HG03064 (cell line): ENCODE results near the gene ACOT6.
"Not testable (repeated sequence)": the region's sequence is repeated elsewhere in the genome, so short reads cannot be mapped to it uniquely, and the experiment has no call there.

Experiments
- ATAC-seq: cut with Tn5 transposase; IDR thresholded peaks from one replicate; pipeline ENCODE4 v1.9.1; 2021; ENCODE audit warnings: low read depth; ENCODE audit not compliant: unreplicated experiment

The ACOT6 gene

GRCh38 chr14:73640796-73641365 lies 28.6 kb downstream of the ACOT6 start:
- no peak for ATAC-seq

DNA sequence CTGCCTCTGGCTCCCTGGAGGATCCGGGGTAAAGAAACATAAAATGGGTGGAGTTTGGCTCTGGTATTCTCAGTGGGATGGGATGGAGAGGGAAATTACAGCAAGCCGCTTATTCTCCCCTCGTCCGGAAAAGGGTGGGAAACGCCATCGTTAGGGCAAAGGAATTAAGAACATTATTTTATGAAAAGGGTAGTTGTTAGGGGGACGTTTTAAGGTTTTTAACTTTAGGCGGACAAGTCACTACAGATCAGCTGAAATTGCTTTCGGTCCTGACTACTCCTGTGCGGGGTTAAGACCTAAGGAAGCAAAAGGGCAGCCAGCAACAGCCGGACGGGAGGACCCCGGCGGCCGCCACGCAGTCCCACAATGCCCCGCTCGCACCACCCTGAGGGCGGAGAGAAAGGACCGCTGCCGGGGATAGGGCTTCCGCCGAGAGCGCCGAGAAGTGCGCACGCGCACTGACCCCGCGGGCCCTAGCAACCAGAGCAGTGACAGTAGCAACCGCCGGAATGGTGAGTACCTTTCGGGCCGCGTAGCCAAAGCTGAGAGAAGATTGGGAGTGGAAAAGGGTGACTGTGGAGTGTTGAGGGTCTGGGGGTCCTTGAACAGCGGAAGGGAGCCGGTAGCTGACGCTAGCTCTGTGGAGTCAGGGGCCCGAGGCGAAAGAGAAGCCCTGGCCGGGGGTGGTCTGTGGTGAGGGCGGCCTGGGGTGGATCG lies 32.4 kb downstream of the ACOT6 start, which contains the start of gene DNAL1:
Gene DNAL1 (plus strand): TSS at position 456 of the 717 bp plus-strand sequence. CDS start 54 bp downstream, at position 510.
- peak; percentile 86 for ATAC-seq

DNA sequence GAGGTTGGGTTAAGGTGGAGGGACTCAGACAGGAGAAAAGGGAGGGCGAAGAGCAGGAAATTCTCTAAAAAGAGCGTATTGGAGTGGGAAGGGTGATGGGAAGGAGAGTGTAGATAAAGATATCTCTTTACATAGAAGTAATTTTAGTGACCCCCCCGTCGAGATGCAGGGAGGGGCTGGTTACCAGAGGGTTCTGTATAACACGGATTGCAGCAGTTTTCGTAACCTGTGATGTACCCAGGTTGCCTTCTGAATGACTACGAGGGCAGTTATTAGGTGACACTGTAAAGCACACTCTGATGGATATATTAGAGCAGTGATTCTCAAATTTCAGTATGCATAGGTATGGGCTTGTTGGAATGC lies 32.9 kb downstream of the ACOT6 start:
- no peak for ATAC-seq

- ATAC-seq, result no peak
Measured at GRCh38 chr14:73651005-73651404, 38.7 kb downstream of the ACOT6 start.

GRCh38 chr14:73655851-73656250 lies 43.5 kb downstream of the ACOT6 start:
- no peak for ATAC-seq

DNA sequence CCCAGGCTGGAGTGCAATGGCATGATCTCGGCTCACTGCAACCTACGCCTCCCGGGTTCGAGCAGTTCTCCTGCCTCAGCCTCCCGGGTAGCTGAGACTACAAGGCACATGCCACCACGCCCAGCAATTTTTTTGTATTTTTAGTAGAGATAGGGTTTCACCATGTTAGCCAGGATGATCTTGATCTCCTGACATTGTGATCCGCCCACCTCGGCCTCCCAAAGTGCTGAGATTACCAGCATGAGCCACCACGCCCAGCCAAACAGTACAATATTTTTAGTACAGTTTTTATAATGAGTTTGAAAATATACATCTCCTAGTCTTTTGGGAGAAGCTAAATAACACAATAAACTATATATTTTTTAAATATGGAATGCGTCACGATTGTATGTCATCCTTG lies 46.9 kb downstream of the ACOT6 start:
- ATAC-seq, result not testable (repeated sequence)

- no peak for ATAC-seq
Measured at GRCh38 chr14:73660511-73660910, 48.2 kb downstream of the ACOT6 start.

GRCh38 chr14:73661872-73662271 lies 49.6 kb downstream of the ACOT6 start:
- ATAC-seq, result no peak

DNA sequence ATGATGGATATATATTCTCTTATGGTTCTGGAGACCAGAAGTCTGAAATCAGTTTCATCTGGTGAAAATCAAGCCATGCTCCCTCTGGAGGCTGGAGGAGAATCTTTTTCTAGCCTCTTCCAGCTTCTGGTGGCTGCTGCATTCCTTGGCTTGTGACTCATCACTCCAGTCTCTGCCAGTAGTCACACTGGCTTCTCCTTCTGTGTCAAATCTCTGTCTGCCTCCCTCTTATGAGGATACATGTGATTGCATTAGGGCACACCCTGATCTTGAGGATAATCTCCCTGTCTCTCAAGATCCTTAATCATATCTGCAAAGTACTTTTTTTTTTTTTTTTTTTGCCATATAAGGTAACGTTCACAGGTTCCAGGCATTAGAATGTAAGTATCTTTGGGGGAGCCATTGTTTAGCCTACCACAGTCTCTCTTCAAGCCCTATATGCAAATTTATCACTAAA lies 50.2 kb downstream of the ACOT6 start:
- no peak for ATAC-seq

DNA sequence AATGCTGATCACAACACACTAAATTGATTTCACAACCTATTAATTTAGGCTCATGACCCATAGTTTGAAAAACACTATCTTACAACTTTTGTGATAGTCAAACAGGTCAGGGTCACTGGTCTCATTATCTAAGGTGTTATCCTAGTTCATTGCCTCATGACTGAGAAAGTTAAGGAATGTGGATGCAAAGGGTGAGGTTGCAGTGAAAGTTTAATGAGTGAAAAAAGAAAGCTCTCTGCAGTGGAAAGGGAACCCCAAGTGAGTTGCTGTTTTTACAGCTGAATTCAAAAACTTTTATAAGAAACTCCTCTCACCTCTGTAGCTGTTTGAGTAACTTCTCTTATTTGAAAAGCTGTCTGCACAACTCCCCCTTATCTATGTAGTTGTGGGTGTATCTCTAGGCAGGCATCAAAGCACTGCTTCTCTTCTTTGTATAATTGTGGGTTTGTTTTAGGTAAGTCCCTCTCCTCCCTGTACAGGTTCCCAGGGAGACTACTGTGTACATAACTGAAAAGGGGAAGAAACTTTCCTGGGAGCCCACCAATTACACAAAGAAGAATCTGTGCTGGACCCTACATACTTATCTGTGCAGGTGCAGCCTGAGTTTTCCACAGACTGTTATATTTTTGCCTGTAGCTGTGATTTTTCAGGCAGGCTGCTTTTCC lies 51.4 kb downstream of the ACOT6 start:
- ATAC-seq, result no peak

DNA sequence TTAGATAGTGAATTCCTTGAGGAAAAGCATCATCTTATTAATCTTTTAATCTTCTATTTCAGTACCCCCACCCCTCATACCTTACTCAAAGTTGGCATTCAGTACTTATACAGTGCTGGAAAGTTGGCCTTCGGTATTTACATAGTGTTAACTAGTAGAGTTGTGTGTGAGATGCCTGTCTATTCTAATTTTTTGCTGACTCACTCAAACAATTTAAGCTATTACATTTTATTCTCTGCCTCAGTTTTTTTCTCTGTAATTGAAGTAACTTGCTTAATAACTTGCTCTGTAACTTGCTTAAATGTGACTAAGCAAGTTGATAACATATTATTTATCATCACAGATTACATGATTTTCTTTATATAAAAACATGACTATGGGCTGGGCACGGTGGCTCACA lies 52.8 kb downstream of the ACOT6 start:
- no peak for ATAC-seq

DNA sequence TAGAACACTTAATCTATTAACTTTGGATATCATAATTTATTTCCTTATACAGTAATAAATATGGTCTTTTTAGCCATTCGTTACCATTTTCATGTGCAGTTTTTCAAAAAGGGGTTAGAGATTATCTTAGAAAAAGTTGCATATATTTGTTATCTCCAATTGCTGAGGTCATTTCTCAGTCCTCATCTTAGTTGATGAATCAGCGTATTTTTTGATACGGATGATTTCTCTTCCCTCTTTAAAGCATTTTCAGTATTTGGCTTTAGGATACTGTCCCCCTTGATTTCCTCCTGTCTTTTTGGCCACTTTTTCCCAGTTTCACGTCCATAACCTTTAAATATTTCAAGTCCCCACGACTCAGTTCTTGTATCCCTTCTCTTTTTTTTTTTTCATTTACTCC lies 54.3 kb downstream of the ACOT6 start:
- no peak for ATAC-seq

GRCh38 chr14:73667854-73668253 lies 55.5 kb downstream of the ACOT6 start:
- ATAC-seq, result no peak
